Prostate gland (tissue), 2 donors: ENCODE data around the gene SLC2A2. TPM values are rescaled to one million over a fixed set of nuclear protein-coding genes. Genes with fewer than 3 reads are reported as not detected.

Experiments used
- DNase-seq: peaks from one replicate; pipeline ENCODE4 v3.0.0-alpha.2; 2019; ENCODE audit warnings: low spot score
- H3K27ac ChIP-seq, 2 donors: fragments of 200-600 bp; sonication (generic); 2 replicates each; pipeline ENCODE4 v1.5.1; 2017 to 2019
- H3K27me3 ChIP-seq: fragments of 200-600 bp; sonication (generic); replicated peaks from 2 replicates; pipeline ENCODE4 v1.5.1; 2019; ENCODE audit not compliant: insufficient read depth
- H3K36me3 ChIP-seq, 2 donors: fragments of 200-600 bp; sonication (generic); 1 replicate in 1 of 2; 2 replicates in 1 of 2; pipeline versions ENCODE4 v1.5.1 to v1.8.1; 2017 to 2019
- H3K4me1 ChIP-seq: fragments of 200-600 bp; sonication (generic); replicated peaks from 2 replicates; pipeline ENCODE4 v1.5.1; 2019
- H3K4me3 ChIP-seq, 2 donors: fragments of 200-600 bp; sonication (generic); 2 replicates each; pipeline ENCODE4 v1.5.1; 2017 to 2019
- H3K9me3 ChIP-seq: fragments of 200-600 bp; sonication (generic); 2 replicates; pipeline ENCODE4 v1.5.1; 2017
- CTCF ChIP-seq, 4 experiments: fragments of 200-600 bp in 2 of 4; fragments of 450-650 bp in 2 of 4; sonication (generic) in 2 of 4; IDR thresholded peaks; 1 replicate in 3 of 4; 2 replicates in 1 of 4; pipeline ENCODE4 v1.5.1; 2016 to 2019; ENCODE audit warnings: antibody characterized with exemption in 4 of 4, mild to moderate bottlenecking in 2 of 4, moderate library complexity in 2 of 4
- POLR2A ChIP-seq: fragments of 450-650 bp; IDR thresholded peaks from one replicate; pipeline ENCODE4 v1.6.1; 2016; ENCODE audit warnings: antibody characterized with exemption, mild to moderate bottlenecking
- POLR2AphosphoS5 ChIP-seq: sonication (generic); formaldehyde crosslinking; IDR thresholded peaks from one replicate; pipeline ENCODE4 v1.6.1; 2017; ENCODE audit warnings: antibody characterized with exemption
- WGBS: methylation state at CpG from one replicate; pipeline ENCODE4 v1.1.5; 2018; 5-methylcytosine and 5-hydroxymethylcytosine counted together
- intact Hi-C: fragments of 100-400 bp; cut with DNase I; formaldehyde crosslinking; loops from one replicate; pipeline ENCODE4 v1.14.2; 2022
- total RNA-seq, 2 donors: library from RNA; depleted of rRNA; stranded (reverse); fragments of >200 nt; gene quantifications; one replicate each; pipeline ENCODE4 v1.1.0, GENCODE V29; 2016

Gene SLC2A2
- not detected for total RNA-seq

- H3K27me3 ChIP-seq, result peaks cover 2% of the 10 kb centered on the region
- no peaks in the 10 kb centered on the region for H3K36me3 ChIP-seq
- intact Hi-C loops, result no loop called here
- WGBS, result 99% methylated on average over 4 of the region's 4 CpGs
- H3K4me3 ChIP-seq, result no peak within 1 kb of the TSS
- H3K4me1 ChIP-seq, result no peaks in the 10 kb centered on the region
- DNase-seq, result no peak
- no peak within 1 kb of the TSS for H3K27ac ChIP-seq
- TF ChIP-seq POLR2A, result no peak
- no peak for TF ChIP-seq POLR2AphosphoS5
- no peak for TF ChIP-seq CTCF (IDR thresholded peaks at IDR 0.05)
- H3K9me3 ChIP-seq, result no peaks in the 10 kb centered on the region
Measured at GRCh38 chr3:171026597-171027293, at the start of gene SLC2A2. SLC2A2 (minus strand) TSS chr3:171026720; CDS start chr3:171026670, 50 bp downstream.

- no peaks in the 10 kb centered on the region for H3K4me1 ChIP-seq
- intact Hi-C loops, result no loop called here
- H3K9me3 ChIP-seq, result no peaks in the 10 kb centered on the region
- DNase-seq, result no peak
- no peaks in the 10 kb centered on the region for H3K27me3 ChIP-seq
- no peak overlapping the region for H3K27ac ChIP-seq
- H3K36me3 ChIP-seq, result no peaks in the 10 kb centered on the region
- TF ChIP-seq POLR2A (no peak), CTCF (IDR thresholded peaks at IDR 0.05) (no peak), POLR2AphosphoS5 (no peak)
- no peak overlapping the region for H3K4me3 ChIP-seq
Measured at GRCh38 chr3:171072432-171072831, 45.9 kb upstream of the SLC2A2 start.

GRCh38 chr3:171068658-171069057 is 42.1 kb upstream of the SLC2A2 start:
- intact Hi-C loops, result no loop called here
- TF ChIP-seq CTCF (IDR thresholded peaks at IDR 0.05), result no peak
- no peak for TF ChIP-seq POLR2A
- no peak for TF ChIP-seq POLR2AphosphoS5
- Histone ChIP-seq H3K9me3 (no peaks in the 10 kb centered on the region), H3K27ac (no peak overlapping the region), H3K36me3 (no peaks in the 10 kb centered on the region), H3K4me3 (no peak overlapping the region), H3K27me3 (no peaks in the 10 kb centered on the region), H3K4me1 (no peaks in the 10 kb centered on the region)
- 87% methylated on average over 3 of the region's 3 CpGs for WGBS
- DNase-seq, result no peak

- no peaks in the 10 kb centered on the region for H3K27me3 ChIP-seq
- no peaks in the 10 kb centered on the region for H3K36me3 ChIP-seq
- TF ChIP-seq POLR2A, result no peak
- TF ChIP-seq POLR2AphosphoS5, result no peak
- no peaks in the 10 kb centered on the region for H3K4me1 ChIP-seq
- H3K27ac ChIP-seq, result no peak overlapping the region
- intact Hi-C loops, result no loop called here
- WGBS, result 75% methylated on average over 6 of the region's 6 CpGs
- DNase-seq, result no peak
- H3K9me3 ChIP-seq, result no peaks in the 10 kb centered on the region
- no peak overlapping the region for H3K4me3 ChIP-seq
Measured at GRCh38 chr3:171066206-171066605, 39.7 kb upstream of the SLC2A2 start.

GRCh38 chr3:171065732-171066131 is 39.2 kb upstream of the SLC2A2 start:
- no peaks in the 10 kb centered on the region for H3K36me3 ChIP-seq
- WGBS, result 88% methylated on average over 1 of the region's 1 CpG
- TF ChIP-seq POLR2AphosphoS5, result no peak
- no peaks in the 10 kb centered on the region for H3K4me1 ChIP-seq
- H3K9me3 ChIP-seq, result no peaks in the 10 kb centered on the region
- no peaks in the 10 kb centered on the region for H3K27me3 ChIP-seq
- intact Hi-C loops, result no loop called here
- no peak overlapping the region for H3K4me3 ChIP-seq
- H3K27ac ChIP-seq, result no peak overlapping the region
- DNase-seq, result no peak

- intact Hi-C loops, result no loop called here
- no peak for DNase-seq
- H3K27me3 ChIP-seq, result no peaks in the 10 kb centered on the region
- no peak overlapping the region for H3K4me3 ChIP-seq
- WGBS, result 75% methylated on average over 2 of the region's 2 CpGs
- no peaks in the 10 kb centered on the region for H3K36me3 ChIP-seq
- no peaks in the 10 kb centered on the region for H3K4me1 ChIP-seq
- H3K9me3 ChIP-seq, result no peaks in the 10 kb centered on the region
- no peak overlapping the region for H3K27ac ChIP-seq
- TF ChIP-seq POLR2A (no peak), CTCF (IDR thresholded peaks at IDR 0.05) (no peak), POLR2AphosphoS5 (no peak)
Measured at GRCh38 chr3:171064461-171064860, 37.9 kb upstream of the SLC2A2 start.
